ENCODE data around the gene CDH8. TPM values are rescaled to one million over a fixed set of nuclear protein-coding genes. Genes with fewer than 3 reads are reported as not detected.

The CDH8 gene
- total and polyA plus RNA-seq, 2 donors (not counting 1 experiment from before 2014, with no cell fraction given): not detected

- Histone ChIP-seq H3K27ac (ENCODE audit: low read length in 2 of 2) (no peak overlapping the region), H4K20me1 (ENCODE audit: control insufficient read depth, insufficient read depth, low read length, poor library complexity, severe bottlenecking) (no peaks in the 10 kb centered on the region), H3K36me3 (replicated peaks in 1 of 2; ENCODE audit: control extremely low read depth in 1 of 2, control insufficient read depth in 1 of 2, extremely low read depth in 1 of 2, insufficient read depth in 2 of 2, low read length in 1 of 2) (no peaks in the 10 kb centered on the region), H3K27me3 (replicated peaks in 1 of 4; ENCODE audit: control extremely low read depth in 1 of 4, control insufficient read depth in 3 of 4, insufficient read depth in 4 of 4, low read length in 3 of 4) (no peaks in the 10 kb centered on the region), H3K9me3 (ENCODE audit: control extremely low read depth in 1 of 3, control insufficient read depth in 2 of 3, insufficient read depth in 1 of 3, low read length in 2 of 3) (no peaks in the 10 kb centered on the region), H3K4me2 (replicated peaks; ENCODE audit: low read depth, low read length, poor library complexity, severe bottlenecking) (no peak overlapping the region), H2AFZ (ENCODE audit: insufficient read depth, low read depth, low read length, poor library complexity, severe bottlenecking) (no peak overlapping the region), H3K79me2 (ENCODE audit: control insufficient read depth, insufficient read depth, low read length) (no peaks in the 10 kb centered on the region), H3K9ac (ENCODE audit: low read length) (no peak overlapping the region), H3K4me1 (ENCODE audit: control insufficient read depth in 2 of 2, insufficient read depth in 2 of 2, low read length in 2 of 2) (no peaks in the 10 kb centered on the region), H3K4me3 (ENCODE audit: control extremely low read depth in 1 of 5, extremely low read depth in 1 of 5, insufficient read depth in 1 of 5, low read depth in 2 of 5, low read length in 4 of 5) (no peak overlapping the region)
- no peaks in the 10 kb centered on the region for H3K27me3 Mint-ChIP-seq
- no peak for TF ChIP-seq EZH2 (IDR thresholded peaks at IDR 0.05; ENCODE audit: borderline replicate concordance, insufficient read depth, low read depth, low read length, poor library complexity, severe bottlenecking)
- TF ChIP-seq CTCF (IDR thresholded peaks at IDR 0.05): no peak
- ATAC-seq (ENCODE audit: low read depth) (no peak), DNase-seq (no peak)
- ChIA-PET POLR2A (no interaction called here), CTCF (no interaction called here)
- intact Hi-C loops (cut with micrococcal nuclease): no loop called here
- no peak overlapping the region for H3K27ac Mint-ChIP-seq
- no peaks in the 10 kb centered on the region for H3K4me1 Mint-ChIP-seq
- peaks cover 6% of the 10 kb centered on the region for H3K9me3 Mint-ChIP-seq (ENCODE audit: insufficient read depth)
- H3K4me3 Mint-ChIP-seq: no peak overlapping the region
Measured at GRCh38 chr16:61726125-61726524, 310.1 kb downstream of the CDH8 start.

GRCh38 chr16:61721544-61721943, 314.7 kb downstream of the CDH8 start:
- no peak overlapping the region for H3K27ac Mint-ChIP-seq
- ATAC-seq (ENCODE audit: low read depth): no peak

More at GRCh38 chr16:61721544-61721943, 314.7 kb downstream of the CDH8 start:
- Histone ChIP-seq H3K4me2 (replicated peaks; ENCODE audit: low read depth, low read length, poor library complexity, severe bottlenecking) (no peak overlapping the region), H3K9me3 (ENCODE audit: control extremely low read depth in 1 of 3, control insufficient read depth in 2 of 3, insufficient read depth in 1 of 3, low read length in 2 of 3) (no peaks in the 10 kb centered on the region), H3K27me3 (replicated peaks in 1 of 4; ENCODE audit: control extremely low read depth in 1 of 4, control insufficient read depth in 3 of 4, insufficient read depth in 4 of 4, low read length in 3 of 4) (no peaks in the 10 kb centered on the region), H3K36me3 (replicated peaks in 1 of 2; ENCODE audit: control extremely low read depth in 1 of 2, control insufficient read depth in 1 of 2, extremely low read depth in 1 of 2, insufficient read depth in 2 of 2, low read length in 1 of 2) (no peaks in the 10 kb centered on the region), H3K4me3 (ENCODE audit: control extremely low read depth in 1 of 5, extremely low read depth in 1 of 5, insufficient read depth in 1 of 5, low read depth in 2 of 5, low read length in 4 of 5) (no peak overlapping the region), H3K9ac (ENCODE audit: low read length) (no peak overlapping the region), H2AFZ (ENCODE audit: insufficient read depth, low read depth, low read length, poor library complexity, severe bottlenecking) (no peak overlapping the region), H3K79me2 (ENCODE audit: control insufficient read depth, insufficient read depth, low read length) (no peaks in the 10 kb centered on the region), H3K27ac (ENCODE audit: low read length in 2 of 2) (no peak overlapping the region), H3K4me1 (ENCODE audit: control insufficient read depth in 2 of 2, insufficient read depth in 2 of 2, low read length in 2 of 2) (no peaks in the 10 kb centered on the region), H4K20me1 (ENCODE audit: control insufficient read depth, insufficient read depth, low read length, poor library complexity, severe bottlenecking) (no peaks in the 10 kb centered on the region)
- no peak overlapping the region for H3K4me3 Mint-ChIP-seq
- POLR2A ChIA-PET: no interaction called here
- no peak for DNase-seq
- peaks cover 3% of the 10 kb centered on the region for H3K9me3 Mint-ChIP-seq (ENCODE audit: insufficient read depth)
- 100% methylated on average over 1 of the region's 3 CpGs for WGBS (ENCODE audit: insufficient coverage)
- TF ChIP-seq EZH2 (IDR thresholded peaks at IDR 0.05; ENCODE audit: borderline replicate concordance, insufficient read depth, low read depth, low read length, poor library complexity, severe bottlenecking): no peak
- TF ChIP-seq CTCF (IDR thresholded peaks at IDR 0.05): no peak
- H3K4me1 Mint-ChIP-seq: no peaks in the 10 kb centered on the region
- intact Hi-C loops (cut with micrococcal nuclease): no loop called here
- CTCF ChIA-PET: no interaction called here
- no peaks in the 10 kb centered on the region for H3K27me3 Mint-ChIP-seq
